SK-N-SH treated with all-trans-retinoic acid at 6 μM for 48 hours (cell line): ENCODE measurements around the gene DSCAM.

ENCODE experiments used
- ATAC-seq: fragments of 200-7000 bp; cut with Tn5 transposase; 3 replicates; pipeline ENCODE4 v1.9.1; 2020; ENCODE audit warnings: mild to moderate bottlenecking, moderate library complexity
- ARNTL ChIP-seq: fragments of 450-650 bp; formaldehyde crosslinking; IDR thresholded peaks from 2 replicates; pipeline ENCODE4 v1.5.0; 2020; ENCODE audit warnings: low read depth, mild to moderate bottlenecking, moderate library complexity, borderline replicate concordance
- BACH2 ChIP-seq: fragments of 250-450 bp; sonication (Bioruptor Pico); IDR thresholded peaks from 2 replicates; pipeline ENCODE4 v1.9.0; 2021; ENCODE audit warnings: mild to moderate bottlenecking, borderline replicate concordance
- CSDC2 ChIP-seq: fragments of 250-450 bp; sonication (Bioruptor Pico); IDR thresholded peaks from 2 replicates; pipeline ENCODE4 v1.5.0; 2020; ENCODE audit warnings: mild to moderate bottlenecking, moderate library complexity
- ESRRG ChIP-seq: fragments of 250-450 bp; sonication (Bioruptor Pico); IDR thresholded peaks from 2 replicates; pipeline ENCODE4 v1.6.1; 2021; ENCODE audit warnings: mild to moderate bottlenecking
- ISL1 ChIP-seq: fragments of 250-450 bp; sonication (Bioruptor Pico); IDR thresholded peaks from 2 replicates; pipeline ENCODE4 v2.1.2; 2022; ENCODE audit warnings: mild to moderate bottlenecking, moderate library complexity
- PPARA ChIP-seq: fragments of 250-450 bp; sonication (Bioruptor Pico); IDR thresholded peaks from 2 replicates; pipeline ENCODE4 v1.5.0; 2020; ENCODE audit warnings: mild to moderate bottlenecking, borderline replicate concordance
- RARB ChIP-seq: fragments of 250-450 bp; sonication (Bioruptor Pico); IDR thresholded peaks from 2 replicates; pipeline ENCODE4 v1.8.0; 2021; ENCODE audit warnings: mild to moderate bottlenecking, moderate library complexity
- SNAI2 ChIP-seq: fragments of 250-450 bp; sonication (Bioruptor Pico); IDR thresholded peaks from 2 replicates; pipeline ENCODE4 v1.5.0; 2020; ENCODE audit warnings: mild to moderate bottlenecking, moderate library complexity
- TCF4 ChIP-seq: fragments of 250-450 bp; sonication (Bioruptor Pico); IDR thresholded peaks from 2 replicates; pipeline ENCODE4 v1.8.0; 2021; ENCODE audit warnings: mild to moderate bottlenecking, moderate library complexity, borderline replicate concordance
- TOX ChIP-seq: fragments of 250-450 bp; sonication (Bioruptor Pico); IDR thresholded peaks from 2 replicates; pipeline ENCODE4 v1.8.0; 2021; ENCODE audit warnings: mild to moderate bottlenecking, moderate library complexity, borderline replicate concordance
- TSHZ2 ChIP-seq: fragments of 250-450 bp; sonication (Bioruptor Pico); IDR thresholded peaks from 2 replicates; pipeline ENCODE4 v1.5.0; 2020; ENCODE audit warnings: mild to moderate bottlenecking, moderate library complexity
- ZC3H10 ChIP-seq: fragments of 250-450 bp; sonication (Bioruptor Pico); IDR thresholded peaks from 2 replicates; pipeline ENCODE4 v1.5.1; 2021; ENCODE audit warnings: mild to moderate bottlenecking, moderate library complexity
- ZFP3 ChIP-seq: fragments of 250-450 bp; sonication (Bioruptor Pico); IDR thresholded peaks from 2 replicates; pipeline ENCODE4 v1.5.0; 2020; ENCODE audit warnings: mild to moderate bottlenecking, moderate library complexity
- ZFP30 ChIP-seq: fragments of 450-650 bp; formaldehyde crosslinking; IDR thresholded peaks from 2 replicates; pipeline ENCODE4 v1.5.0; 2022; ENCODE audit warnings: mild to moderate bottlenecking, moderate library complexity
- ZNF565 ChIP-seq: fragments of 450-650 bp; formaldehyde crosslinking; conservative IDR thresholded peaks from 2 replicates; pipeline ENCODE4 v1.5.0; 2020; ENCODE audit warnings: low read depth, mild to moderate bottlenecking, moderate library complexity
- ZNF70 ChIP-seq: fragments of 450-650 bp; formaldehyde crosslinking; IDR thresholded peaks from 2 replicates; pipeline ENCODE4 v1.5.0; 2020; ENCODE audit warnings: mild to moderate bottlenecking, moderate library complexity
- ZNF8 ChIP-seq: fragments of 450-650 bp; formaldehyde crosslinking; IDR thresholded peaks from 2 replicates; pipeline ENCODE4 v1.5.0; 2020; ENCODE audit warnings: mild to moderate bottlenecking, moderate library complexity
- TF ChIP-seq, protein P1 (sequence below): fragments of 250-450 bp; sonication (Bioruptor Pico); IDR thresholded peaks from 2 replicates; pipeline ENCODE4 v1.8.0; 2020; ENCODE audit warnings: mild to moderate bottlenecking, moderate library complexity, borderline replicate concordance
- TF ChIP-seq, protein P2 (sequence below): fragments of 250-450 bp; sonication (Bioruptor Pico); IDR thresholded peaks from 2 replicates; pipeline ENCODE4 v1.8.0; 2021; ENCODE audit warnings: low read depth, mild to moderate bottlenecking, moderate library complexity, borderline replicate concordance
- TF ChIP-seq, protein P3 (sequence below): fragments of 250-450 bp; sonication (Bioruptor Pico); IDR thresholded peaks from 2 replicates; pipeline ENCODE4 v1.5.1; 2020; ENCODE audit warnings: low read depth, mild to moderate bottlenecking, moderate library complexity
- TF ChIP-seq, protein P4 (sequence below): fragments of 250-450 bp; sonication (Bioruptor Pico); IDR thresholded peaks from 2 replicates; pipeline ENCODE4 v1.5.1; 2021; ENCODE audit warnings: mild to moderate bottlenecking, moderate library complexity

DSCAM gene

GRCh38 chr21:40056031-40056430 lies 790.9 kb downstream of the DSCAM start:
- TF ChIP-seq ZNF70 = no peak
- TF ChIP-seq PPARA = no peak
- ATAC-seq = no peak

DNA sequence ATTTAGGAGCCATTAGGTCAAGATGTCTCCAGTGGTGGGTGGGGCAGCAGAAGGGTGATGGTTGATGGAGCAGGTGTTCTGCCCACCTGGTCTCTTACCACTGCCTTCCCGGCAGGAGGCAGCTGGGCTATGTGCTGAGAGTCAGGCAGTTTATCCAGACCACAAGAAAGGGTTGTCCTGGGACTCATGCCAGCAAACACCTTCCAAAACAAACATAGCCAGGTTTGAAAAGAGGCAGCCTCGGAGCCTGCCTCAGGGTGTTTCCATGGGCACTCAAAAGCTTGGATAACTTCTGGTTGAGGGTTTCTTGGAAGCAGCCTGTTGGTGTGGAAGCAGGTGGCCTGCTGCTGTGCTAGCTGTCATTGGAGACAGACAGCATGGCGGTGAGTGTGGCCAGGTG lies 792.6 kb downstream of the DSCAM start:
- ATAC-seq = no peak
- TF ChIP-seq SNAI2 (CRISPR knock-in tag) (no peak), ZFP30 (no peak), TCF4 (no peak), ISL1 (CRISPR knock-in tag) (no peak), TOX (CRISPR knock-in tag) (no peak), ZNF8 (CRISPR knock-in tag) (no peak), CSDC2 (CRISPR knock-in tag) (no peak), TSHZ2 (CRISPR knock-in tag) (no peak), BACH2 (no peak)
- TF ChIP-seq, protein P1, sequence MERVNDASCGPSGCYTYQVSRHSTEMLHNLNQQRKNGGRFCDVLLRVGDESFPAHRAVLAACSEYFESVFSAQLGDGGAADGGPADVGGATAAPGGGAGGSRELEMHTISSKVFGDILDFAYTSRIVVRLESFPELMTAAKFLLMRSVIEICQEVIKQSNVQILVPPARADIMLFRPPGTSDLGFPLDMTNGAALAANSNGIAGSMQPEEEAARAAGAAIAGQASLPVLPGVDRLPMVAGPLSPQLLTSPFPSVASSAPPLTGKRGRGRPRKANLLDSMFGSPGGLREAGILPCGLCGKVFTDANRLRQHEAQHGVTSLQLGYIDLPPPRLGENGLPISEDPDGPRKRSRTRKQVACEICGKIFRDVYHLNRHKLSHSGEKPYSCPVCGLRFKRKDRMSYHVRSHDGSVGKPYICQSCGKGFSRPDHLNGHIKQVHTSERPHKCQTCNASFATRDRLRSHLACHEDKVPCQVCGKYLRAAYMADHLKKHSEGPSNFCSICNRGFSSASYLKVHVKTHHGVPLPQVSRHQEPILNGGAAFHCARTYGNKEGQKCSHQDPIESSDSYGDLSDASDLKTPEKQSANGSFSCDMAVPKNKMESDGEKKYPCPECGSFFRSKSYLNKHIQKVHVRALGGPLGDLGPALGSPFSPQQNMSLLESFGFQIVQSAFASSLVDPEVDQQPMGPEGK = no peak
- TF ChIP-seq, protein P2, sequence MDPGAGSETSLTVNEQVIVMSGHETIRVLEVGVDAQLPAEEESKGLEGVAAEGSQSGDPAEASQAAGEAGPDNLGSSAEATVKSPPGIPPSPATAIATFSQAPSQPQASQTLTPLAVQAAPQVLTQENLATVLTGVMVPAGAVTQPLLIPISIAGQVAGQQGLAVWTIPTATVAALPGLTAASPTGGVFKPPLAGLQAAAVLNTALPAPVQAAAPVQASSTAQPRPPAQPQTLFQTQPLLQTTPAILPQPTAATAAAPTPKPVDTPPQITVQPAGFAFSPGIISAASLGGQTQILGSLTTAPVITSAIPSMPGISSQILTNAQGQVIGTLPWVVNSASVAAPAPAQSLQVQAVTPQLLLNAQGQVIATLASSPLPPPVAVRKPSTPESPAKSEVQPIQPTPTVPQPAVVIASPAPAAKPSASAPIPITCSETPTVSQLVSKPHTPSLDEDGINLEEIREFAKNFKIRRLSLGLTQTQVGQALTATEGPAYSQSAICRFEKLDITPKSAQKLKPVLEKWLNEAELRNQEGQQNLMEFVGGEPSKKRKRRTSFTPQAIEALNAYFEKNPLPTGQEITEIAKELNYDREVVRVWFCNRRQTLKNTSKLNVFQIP (CRISPR knock-in tag) = no peak
- TF ChIP-seq, protein P3, sequence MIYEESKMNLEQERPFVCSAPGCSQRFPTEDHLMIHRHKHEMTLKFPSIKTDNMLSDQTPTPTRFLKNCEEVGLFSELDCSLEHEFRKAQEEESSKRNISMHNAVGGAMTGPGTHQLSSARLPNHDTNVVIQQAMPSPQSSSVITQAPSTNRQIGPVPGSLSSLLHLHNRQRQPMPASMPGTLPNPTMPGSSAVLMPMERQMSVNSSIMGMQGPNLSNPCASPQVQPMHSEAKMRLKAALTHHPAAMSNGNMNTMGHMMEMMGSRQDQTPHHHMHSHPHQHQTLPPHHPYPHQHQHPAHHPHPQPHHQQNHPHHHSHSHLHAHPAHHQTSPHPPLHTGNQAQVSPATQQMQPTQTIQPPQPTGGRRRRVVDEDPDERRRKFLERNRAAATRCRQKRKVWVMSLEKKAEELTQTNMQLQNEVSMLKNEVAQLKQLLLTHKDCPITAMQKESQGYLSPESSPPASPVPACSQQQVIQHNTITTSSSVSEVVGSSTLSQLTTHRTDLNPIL (CRISPR knock-in tag) = no peak

DNA sequence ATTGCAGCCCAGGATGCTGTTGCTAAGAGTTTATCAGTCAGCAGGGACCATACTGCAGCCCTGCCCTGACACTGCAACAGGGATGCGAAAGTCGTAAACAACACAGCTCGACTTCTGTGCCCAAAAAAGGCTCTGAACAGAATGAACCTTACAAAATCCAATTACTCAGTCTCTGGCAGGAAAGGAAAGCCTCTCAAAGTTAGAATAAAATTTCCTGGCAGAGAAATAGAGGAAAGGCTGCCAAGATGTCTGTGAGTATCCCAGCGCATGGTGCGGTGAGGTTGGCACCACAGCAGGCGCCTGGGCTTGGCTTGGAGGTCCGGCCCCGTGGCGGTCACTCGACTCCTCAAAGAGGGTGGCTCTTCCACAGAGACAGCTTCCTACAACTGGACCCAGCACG lies 794.0 kb downstream of the DSCAM start:
- no peak for ATAC-seq
- TF ChIP-seq RARB (CRISPR knock-in tag) (no peak), ARNTL (no peak), SNAI2 (CRISPR knock-in tag) (no peak), ZFP30 (no peak), CSDC2 (CRISPR knock-in tag) (no peak), ZNF565 (CRISPR knock-in tag) (no peak), TOX (CRISPR knock-in tag) (no peak), PPARA (no peak), ESRRG (CRISPR knock-in tag) (no peak), TSHZ2 (CRISPR knock-in tag) (no peak), ZC3H10 (no peak), ISL1 (CRISPR knock-in tag) (no peak), ZFP3 (no peak)
- TF ChIP-seq, protein P2 (CRISPR knock-in tag) = no peak
- TF ChIP-seq, protein P4, sequence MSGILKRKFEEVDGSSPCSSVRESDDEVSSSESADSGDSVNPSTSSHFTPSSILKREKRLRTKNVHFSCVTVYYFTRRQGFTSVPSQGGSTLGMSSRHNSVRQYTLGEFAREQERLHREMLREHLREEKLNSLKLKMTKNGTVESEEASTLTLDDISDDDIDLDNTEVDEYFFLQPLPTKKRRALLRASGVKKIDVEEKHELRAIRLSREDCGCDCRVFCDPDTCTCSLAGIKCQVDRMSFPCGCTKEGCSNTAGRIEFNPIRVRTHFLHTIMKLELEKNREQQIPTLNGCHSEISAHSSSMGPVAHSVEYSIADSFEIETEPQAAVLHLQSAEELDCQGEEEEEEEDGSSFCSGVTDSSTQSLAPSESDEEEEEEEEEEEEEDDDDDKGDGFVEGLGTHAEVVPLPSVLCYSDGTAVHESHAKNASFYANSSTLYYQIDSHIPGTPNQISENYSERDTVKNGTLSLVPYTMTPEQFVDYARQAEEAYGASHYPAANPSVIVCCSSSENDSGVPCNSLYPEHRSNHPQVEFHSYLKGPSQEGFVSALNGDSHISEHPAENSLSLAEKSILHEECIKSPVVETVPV (CRISPR knock-in tag) = no peak
- TF ChIP-seq, protein P1 = no peak
- TF ChIP-seq, protein P3 (CRISPR knock-in tag) = no peak
